HepG2 (cell line): ENCODE measurements around the gene ETFA. TPM values are rescaled to one million over a fixed set of nuclear protein-coding genes. Genes with fewer than 3 reads are reported as not detected.

Experiments
- BHLHE40 ChIP-seq: IDR thresholded peaks from 2 replicates; pipeline ENCODE4 v1.6.1; 2011; ENCODE audit warnings: low read length, improper control_type of control experiment
- CSRNP1 ChIP-seq: sonication (generic); formaldehyde crosslinking; IDR thresholded peaks from 2 replicates; pipeline ENCODE4 v1.8.1; 2023; ENCODE audit warnings: mild to moderate bottlenecking, missing genetic modification reagents
- DR1 ChIP-seq: sonication (generic); formaldehyde crosslinking; IDR thresholded peaks from 2 replicates; pipeline ENCODE4 v1.8.0; 2021; ENCODE audit warnings: mild to moderate bottlenecking, missing genetic modification reagents, inconsistent platforms
- JUNB ChIP-seq: sonication (generic); formaldehyde crosslinking; IDR thresholded peaks from 2 replicates; pipeline ENCODE4 v1.8.0; 2022; ENCODE audit warnings: missing genetic modification reagents, mild to moderate bottlenecking, borderline replicate concordance
- NCOA5 ChIP-seq: sonication (generic); formaldehyde crosslinking; IDR thresholded peaks from 2 replicates; pipeline ENCODE4 v1.4.0; 2020; ENCODE audit warnings: missing genetic modification reagents
- SMYD3 ChIP-seq: sonication (generic); formaldehyde crosslinking; IDR thresholded peaks from 2 replicates; pipeline ENCODE4 v1.8.1; 2023; ENCODE audit warnings: mild to moderate bottlenecking, missing genetic modification reagents
- SPEN ChIP-seq: sonication (generic); formaldehyde crosslinking; IDR thresholded peaks from 2 replicates; pipeline ENCODE4 v1.5.1; 2020; ENCODE audit warnings: low read depth, mild to moderate bottlenecking, missing genetic modification reagents
- ZBTB3 ChIP-seq: sonication (generic); formaldehyde crosslinking; IDR thresholded peaks from 2 replicates; pipeline ENCODE4 v1.4.0; 2020; ENCODE audit warnings: low read depth, mild to moderate bottlenecking, moderate library complexity, missing genetic modification reagents, borderline replicate concordance
- ZNF230 ChIP-seq: sonication (generic); formaldehyde crosslinking; IDR thresholded peaks from 2 replicates; pipeline ENCODE4 v1.4.0; 2020; ENCODE audit warnings: mild to moderate bottlenecking, missing genetic modification reagents
- ZNF576 ChIP-seq: sonication (generic); formaldehyde crosslinking; IDR thresholded peaks from 2 replicates; pipeline ENCODE4 v1.4.0; 2020; ENCODE audit warnings: mild to moderate bottlenecking, missing genetic modification reagents
- ZNF605 ChIP-seq: sonication (generic); formaldehyde crosslinking; IDR thresholded peaks from 2 replicates; pipeline ENCODE4 v1.8.0; 2022; ENCODE audit warnings: mild to moderate bottlenecking, missing genetic modification reagents
- ZNF646 ChIP-seq: sonication (generic); formaldehyde crosslinking; IDR thresholded peaks from 2 replicates; pipeline ENCODE4 v1.9.0; 2021; ENCODE audit warnings: mild to moderate bottlenecking, missing genetic modification reagents
- ZNF773 ChIP-seq: sonication (generic); formaldehyde crosslinking; IDR thresholded peaks from 2 replicates; pipeline ENCODE4 v1.4.0; 2020; ENCODE audit warnings: missing genetic modification reagents, borderline replicate concordance
- polyA plus RNA-seq, 8 experiments: library from polyadenylated mRNA; depleted of rRNA in 3 of 8; stranded (reverse) in 7 of 8; unstranded in 1 of 8; fragments of >200 nt; fragmentation: Illumina TruSeq in 4 of 8; extraction: Trizol in 4 of 8; gene quantifications; 2 replicates each; pipeline versions ENCODE4 v1.2.1 to v1.2.3, GENCODE V29; 2011 to 2016; ENCODE audit warnings: low read depth in 4 of 8, missing spikeins in 1 of 8, mixed read lengths in 1 of 8; ENCODE audit not compliant: insufficient read depth in 1 of 8
- total RNA-seq, 5 experiments: library from RNA; depleted of rRNA; stranded (reverse); fragments of >200 nt; fragmentation: Illumina TruSeq; extraction: Trizol; gene quantifications; 2 replicates each; pipeline ENCODE4 v1.2.3, GENCODE V29; 2016; ENCODE audit warnings: low read depth in 1 of 5

ETFA gene
- total and polyA plus RNA-seq, 2 of the 13 experiments (the other 11 are each of a cell fraction or from before 2014, with no cell fraction given) = 291 to 396 TPM

GRCh38 chr15:76337696-76338485 lies 26.6 kb upstream of the ETFA start (continued):
- peak; percentile 38; the same call in 1 of the 2 replicates for TF ChIP-seq ZNF773 (CRISPR knock-in tag)
- peak; percentile 89 for TF ChIP-seq CSRNP1
- TF ChIP-seq ZNF605 (CRISPR knock-in tag) = no peak
- TF ChIP-seq BHLHE40 = peak; percentile 62
- TF ChIP-seq ZNF230 (CRISPR knock-in tag) = peak; percentile 94; the same call in 1 of the 2 replicates
- 0 out of 2 replicates have a peak, but pooled peaks have one; percentile 8 for TF ChIP-seq ZBTB3 (CRISPR knock-in tag)
- no peak for TF ChIP-seq NCOA5 (CRISPR knock-in tag)
- TF ChIP-seq DR1 (CRISPR knock-in tag) = peak; percentile 42; the same call in 1 of the 2 replicates
- no peak for TF ChIP-seq ZNF576 (CRISPR knock-in tag)
- TF ChIP-seq JUNB (CRISPR knock-in tag) = peak; percentile 59; the same call in 1 of the 2 replicates
- TF ChIP-seq SPEN (CRISPR knock-in tag) = peak; percentile 77
- 0 out of 2 replicates have a peak, but pooled peaks have one; percentile 45 for TF ChIP-seq SMYD3 (CRISPR knock-in tag)
- TF ChIP-seq ZNF646 (CRISPR knock-in tag) = no peak
